GM21825 (cell line): ENCODE results near the gene UBASH3B.
"Not testable (repeated sequence)": the region's sequence is repeated elsewhere in the genome, so short reads cannot be mapped to it uniquely, and the experiment has no call there.

Experiments
- ATAC-seq: cut with Tn5 transposase; IDR thresholded peaks from one replicate; pipeline ENCODE4 v1.9.1; 2021; ENCODE audit warnings: mild to moderate bottlenecking, moderate library complexity; ENCODE audit not compliant: unreplicated experiment

UBASH3B gene

GRCh38 chr11:122655527-122656072 is at the start of gene UBASH3B:
Gene UBASH3B (plus strand): TSS chr11:122655722. CDS start chr11:122656050, 328 bp downstream.
- peak; percentile 80 for ATAC-seq

GRCh38 chr11:122607162-122607561 is 48.4 kb upstream of the UBASH3B start:
- ATAC-seq: not testable (repeated sequence)

- no peak for ATAC-seq
Observed at GRCh38 chr11:122612123-122612824, 43.2 kb upstream of the UBASH3B start.

GRCh38 chr11:122616718-122617117 is 38.8 kb upstream of the UBASH3B start:
- no peak for ATAC-seq

- ATAC-seq: no peak
Observed at GRCh38 chr11:122617297-122617696, 38.2 kb upstream of the UBASH3B start.

GRCh38 chr11:122617926-122618325 is 37.6 kb upstream of the UBASH3B start:
- ATAC-seq: no peak

GRCh38 chr11:122618927-122619326 is 36.6 kb upstream of the UBASH3B start:
- no peak for ATAC-seq

GRCh38 chr11:122619757-122620156 is 35.8 kb upstream of the UBASH3B start:
- ATAC-seq: no peak

- ATAC-seq: not testable (repeated sequence)
Observed at GRCh38 chr11:122625501-122625900, 30.0 kb upstream of the UBASH3B start.

- ATAC-seq: no peak
Observed at GRCh38 chr11:122625976-122626665, 29.4 kb upstream of the UBASH3B start.

- ATAC-seq: no peak
Observed at GRCh38 chr11:122627745-122628144, 27.8 kb upstream of the UBASH3B start.

- no peak for ATAC-seq
Observed at GRCh38 chr11:122628810-122629555, 26.5 kb upstream of the UBASH3B start.

GRCh38 chr11:122632181-122632824 is 23.2 kb upstream of the UBASH3B start:
- no peak for ATAC-seq

- no peak for ATAC-seq
Observed at GRCh38 chr11:122633219-122633829, 22.2 kb upstream of the UBASH3B start.

- no peak for ATAC-seq
Observed at GRCh38 chr11:122634501-122634900, 21.0 kb upstream of the UBASH3B start.

GRCh38 chr11:122637541-122637940 is 18.0 kb upstream of the UBASH3B start:
- ATAC-seq: no peak

GRCh38 chr11:122642472-122642922 is 13.0 kb upstream of the UBASH3B start:
- ATAC-seq: no peak

GRCh38 chr11:122642971-122643370 is 12.6 kb upstream of the UBASH3B start:
- ATAC-seq: no peak

- no peak for ATAC-seq
Observed at GRCh38 chr11:122645847-122646246, 9.7 kb upstream of the UBASH3B start.
